Subcutaneous adipose tissue (tissue), 4 donors: Measurements from ENCODE around the gene EVA1C. TPM values are rescaled to one million over a fixed set of nuclear protein-coding genes. Genes with fewer than 3 reads are reported as not detected.

Experiments used
- CTCF ChIP-seq: fragments of 450-650 bp; IDR thresholded peaks from one replicate; pipeline ENCODE4 v1.5.1; 2016; ENCODE audit warnings: low read depth, mild to moderate bottlenecking, control low read depth, antibody characterized with exemption, moderate library complexity
- total RNA-seq, 4 donors: library from RNA; depleted of rRNA; stranded (reverse); fragments of >200 nt; gene quantifications; one replicate each; pipeline ENCODE4 v1.1.0, GENCODE V29; 2016

The EVA1C gene
- total RNA-seq, 4 donors from 2014 or later, result 20.1 to 56.1 (median 32.9) TPM

DNA sequence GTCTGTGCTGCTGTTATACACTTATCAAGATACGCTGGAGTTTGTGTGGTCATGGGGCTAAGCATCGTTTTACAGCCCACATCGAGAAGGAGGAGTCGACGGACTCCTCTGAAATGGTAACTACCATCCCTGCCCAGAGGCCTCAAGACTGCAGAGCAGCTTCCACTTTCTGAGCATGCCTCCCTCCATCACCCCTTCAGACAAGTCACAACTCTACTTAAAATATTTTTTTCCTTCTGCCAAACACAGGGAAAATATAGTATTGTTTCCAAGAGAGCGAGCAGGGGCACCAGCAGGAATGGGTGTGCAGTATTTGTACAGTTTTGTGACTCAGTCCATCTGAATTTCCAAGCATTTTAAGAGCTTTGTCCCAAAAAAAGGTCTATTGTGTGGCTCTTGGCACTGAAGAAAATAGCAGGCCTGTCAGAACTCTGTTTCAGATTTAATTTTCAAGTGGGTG is 14.1 kb downstream of the EVA1C start:
- TF ChIP-seq CTCF, result no peak

- TF ChIP-seq CTCF, result no peak
These were observed 15.6 kb downstream of the EVA1C start for GRCh38 chr21:32427958-32428623.

- TF ChIP-seq CTCF, result no peak
These were observed 25.2 kb downstream of the EVA1C start for GRCh38 chr21:32437729-32438128.

DNA sequence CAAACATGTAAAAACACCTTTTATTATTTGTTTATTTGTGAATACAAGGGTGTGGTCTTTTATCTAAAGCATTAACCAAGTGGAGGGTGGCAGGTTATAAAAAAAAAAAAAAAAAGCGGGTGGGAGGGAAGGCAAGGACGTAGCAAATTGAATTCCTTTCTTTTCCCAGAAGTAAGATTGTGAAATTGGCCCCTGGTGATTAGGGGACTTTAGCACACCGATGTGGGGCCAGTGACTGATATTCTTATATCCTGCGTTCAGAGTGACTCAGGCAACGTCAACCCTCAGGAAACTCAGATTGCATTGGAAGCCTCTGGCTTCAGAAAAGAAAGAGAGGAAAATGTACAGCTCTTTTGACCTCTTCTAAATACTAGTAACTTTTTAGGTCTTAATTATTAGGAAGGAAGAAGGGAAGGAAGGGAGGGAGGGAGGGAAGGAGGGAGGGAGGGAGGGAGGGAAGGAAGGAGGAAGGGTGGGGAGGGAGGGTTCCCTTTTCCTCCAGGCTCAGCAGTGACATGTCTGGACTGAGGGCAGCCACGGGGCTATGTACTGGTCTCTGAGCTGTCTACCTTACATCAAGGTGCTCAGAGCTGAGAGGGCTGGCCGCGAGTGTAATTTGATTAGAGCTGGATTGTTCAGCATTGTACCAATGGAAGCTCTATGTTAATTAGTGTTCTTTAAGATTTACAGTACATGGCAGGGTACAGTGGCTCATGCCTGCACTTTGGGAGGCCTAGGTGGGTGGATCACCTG is 30.2 kb downstream of the EVA1C start:
- TF ChIP-seq CTCF, result no peak

DNA sequence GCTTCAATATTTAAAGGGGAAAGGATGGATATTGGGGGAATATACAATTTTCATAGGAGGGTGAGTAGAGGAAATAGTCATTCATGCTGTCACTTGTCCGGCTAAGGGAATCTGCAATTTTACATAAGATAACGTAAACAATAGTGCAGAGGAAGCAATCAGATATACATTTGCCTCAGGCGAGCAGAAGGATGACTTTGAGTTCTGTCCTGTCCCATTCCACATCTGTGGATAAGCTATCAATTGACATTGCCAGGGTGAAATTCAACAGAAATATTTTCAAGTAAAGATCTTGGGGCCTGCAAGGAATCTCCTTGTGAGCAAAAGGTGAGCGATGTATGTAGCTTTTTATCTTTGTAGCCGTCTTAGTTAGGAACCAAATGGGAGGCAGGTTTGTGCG is 32.6 kb downstream of the EVA1C start:
- no peak for TF ChIP-seq CTCF

GRCh38 chr21:32447224-32447623 is 34.7 kb downstream of the EVA1C start:
- no peak for TF ChIP-seq CTCF

- TF ChIP-seq CTCF, result no peak
These were observed 36.5 kb downstream of the EVA1C start for GRCh38 chr21:32448803-32449594.
